GM19452 (cell line): ENCODE data around the gene SPSB1.

ENCODE experiments used
- ATAC-seq: cut with Tn5 transposase; IDR thresholded peaks from one replicate; pipeline ENCODE4 v1.9.1; 2021; ENCODE audit not compliant: unreplicated experiment

SPSB1 gene

GRCh38 chr1:9340864-9341263, 48.2 kb downstream of the SPSB1 start:
- ATAC-seq: no peak

- ATAC-seq: no peak
Measured at GRCh38 chr1:9341301-9341845, 48.7 kb downstream of the SPSB1 start.

- ATAC-seq: no peak
Measured at GRCh38 chr1:9343269-9343668, 50.6 kb downstream of the SPSB1 start.

- ATAC-seq: no peak
Measured at GRCh38 chr1:9344426-9345200, 51.9 kb downstream of the SPSB1 start.

GRCh38 chr1:9345471-9345870, 52.8 kb downstream of the SPSB1 start:
- no peak for ATAC-seq

GRCh38 chr1:9345922-9346321, 53.2 kb downstream of the SPSB1 start:
- no peak for ATAC-seq

GRCh38 chr1:9346566-9346965, 53.9 kb downstream of the SPSB1 start:
- ATAC-seq: no peak

GRCh38 chr1:9347095-9347850, 54.6 kb downstream of the SPSB1 start:
- ATAC-seq: no peak

DNA sequence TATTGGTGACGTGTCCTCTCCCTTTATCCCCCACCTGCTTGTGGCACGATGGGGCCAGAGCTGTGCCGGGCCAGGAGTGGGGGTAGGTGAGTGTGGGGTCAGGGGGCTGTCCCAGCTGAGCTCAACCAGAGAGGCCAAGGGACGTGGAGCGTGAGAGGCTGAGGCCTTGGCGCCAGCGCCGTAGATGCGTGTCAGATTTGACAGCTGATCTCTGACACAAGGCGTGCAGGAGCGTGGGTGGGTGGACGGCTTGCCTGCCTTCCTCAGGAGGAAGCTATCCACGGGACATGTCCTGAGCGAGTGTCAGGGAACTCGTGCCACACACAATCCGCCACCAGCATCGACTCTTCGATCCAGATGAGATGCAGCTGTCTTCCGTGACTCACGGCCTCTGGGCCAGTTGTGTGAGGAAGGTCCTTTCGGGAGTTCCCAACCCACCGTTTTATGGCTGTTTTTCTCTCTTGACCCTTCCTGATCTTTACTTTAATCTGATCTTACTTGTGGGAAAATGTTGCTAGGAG, 56.7 kb downstream of the SPSB1 start:
- no peak for ATAC-seq

- ATAC-seq: no peak
Measured at GRCh38 chr1:9350013-9350908, 57.6 kb downstream of the SPSB1 start.

DNA sequence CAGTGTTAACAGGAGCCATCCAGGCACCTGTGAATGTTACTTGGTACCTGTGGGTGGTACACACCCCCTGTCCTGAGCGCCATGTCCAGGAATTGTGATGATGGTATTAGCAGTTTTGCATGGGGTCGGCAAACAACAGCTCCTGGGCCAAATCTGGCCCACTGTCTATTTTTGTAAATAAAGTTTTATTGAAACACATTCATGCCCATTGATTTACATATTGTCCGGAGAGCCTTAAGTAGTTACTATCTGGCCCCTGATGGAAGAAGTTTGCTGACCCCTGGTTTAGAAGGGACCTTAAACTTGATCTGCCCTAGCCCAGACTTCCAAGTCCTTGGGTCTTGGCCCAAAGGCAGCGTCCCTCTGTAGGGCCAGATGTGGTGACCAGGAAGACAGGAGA, 58.3 kb downstream of the SPSB1 start:
- no peak for ATAC-seq

- ATAC-seq: no peak
Measured at GRCh38 chr1:9351654-9352271, 59.1 kb downstream of the SPSB1 start.

DNA sequence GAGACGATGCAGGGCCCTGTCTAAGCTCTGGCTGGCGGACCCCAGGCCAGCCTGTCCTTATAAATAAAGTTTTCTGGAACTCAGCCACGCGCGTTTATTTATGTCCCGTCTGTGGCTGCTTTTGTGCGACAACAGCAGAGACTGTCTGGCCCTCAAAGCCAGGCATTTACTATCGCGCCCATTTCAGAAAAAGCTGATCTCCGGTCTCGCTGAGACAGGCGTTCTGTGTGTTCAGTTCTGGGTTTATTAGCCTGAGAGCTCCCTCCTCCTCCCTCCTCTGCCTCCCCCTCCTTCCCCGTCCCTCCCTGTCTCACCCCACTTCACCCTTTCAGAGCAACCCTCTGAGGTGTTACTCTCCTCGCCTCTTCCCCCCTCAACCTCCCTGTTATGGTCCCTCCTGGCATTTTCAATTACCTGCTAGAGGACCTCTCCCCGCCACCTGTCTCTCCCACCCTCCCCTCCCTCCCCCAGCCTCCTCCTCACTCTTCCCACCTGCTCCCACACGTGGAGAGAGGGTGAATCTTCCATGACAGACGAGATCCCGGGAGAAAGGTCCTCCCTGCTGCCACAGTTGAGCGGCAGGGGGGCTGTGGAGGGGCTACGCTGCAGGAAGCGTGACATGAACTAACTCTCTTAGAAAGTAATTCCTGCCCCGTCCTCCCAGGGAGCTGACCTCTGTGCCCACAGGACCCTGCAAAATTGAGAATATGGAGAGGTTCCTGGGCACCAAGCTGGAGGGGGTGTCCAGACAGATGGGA, 59.9 kb downstream of the SPSB1 start:
- no peak for ATAC-seq

DNA sequence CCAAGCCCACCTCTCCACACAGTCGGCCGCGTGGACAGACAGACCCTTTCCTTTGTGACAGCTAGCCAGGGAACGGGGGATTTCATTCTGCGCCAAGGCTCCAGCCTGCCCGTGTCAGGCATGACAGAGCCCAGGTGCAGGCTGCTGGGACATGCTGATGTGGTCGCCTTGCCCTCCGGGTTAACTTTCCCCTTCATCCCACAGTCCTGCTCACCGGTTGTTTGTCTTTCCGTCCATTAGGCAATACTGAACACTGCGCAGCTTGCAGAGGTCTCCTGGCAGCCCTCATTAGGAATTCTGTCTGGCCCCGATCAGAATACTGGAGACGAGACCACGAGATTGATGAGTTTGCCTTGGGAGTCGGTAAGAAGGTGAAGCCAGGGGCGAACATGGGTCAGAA, 62.8 kb downstream of the SPSB1 start:
- ATAC-seq: no peak

DNA sequence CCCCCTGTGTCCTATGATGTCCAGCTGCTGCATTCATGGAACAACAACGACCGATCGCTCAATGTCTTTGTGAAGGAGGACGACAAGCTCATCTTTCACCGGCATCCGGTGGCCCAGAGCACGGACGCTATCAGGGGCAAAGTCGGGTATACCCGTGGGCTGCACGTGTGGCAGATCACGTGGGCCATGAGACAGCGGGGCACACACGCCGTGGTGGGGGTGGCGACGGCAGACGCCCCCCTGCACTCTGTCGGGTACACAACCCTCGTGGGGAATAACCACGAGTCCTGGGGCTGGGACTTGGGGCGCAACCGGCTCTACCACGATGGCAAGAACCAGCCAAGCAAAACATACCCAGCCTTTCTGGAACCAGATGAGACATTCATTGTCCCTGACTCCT, 63.3 kb downstream of the SPSB1 start:
- ATAC-seq: no peak

DNA sequence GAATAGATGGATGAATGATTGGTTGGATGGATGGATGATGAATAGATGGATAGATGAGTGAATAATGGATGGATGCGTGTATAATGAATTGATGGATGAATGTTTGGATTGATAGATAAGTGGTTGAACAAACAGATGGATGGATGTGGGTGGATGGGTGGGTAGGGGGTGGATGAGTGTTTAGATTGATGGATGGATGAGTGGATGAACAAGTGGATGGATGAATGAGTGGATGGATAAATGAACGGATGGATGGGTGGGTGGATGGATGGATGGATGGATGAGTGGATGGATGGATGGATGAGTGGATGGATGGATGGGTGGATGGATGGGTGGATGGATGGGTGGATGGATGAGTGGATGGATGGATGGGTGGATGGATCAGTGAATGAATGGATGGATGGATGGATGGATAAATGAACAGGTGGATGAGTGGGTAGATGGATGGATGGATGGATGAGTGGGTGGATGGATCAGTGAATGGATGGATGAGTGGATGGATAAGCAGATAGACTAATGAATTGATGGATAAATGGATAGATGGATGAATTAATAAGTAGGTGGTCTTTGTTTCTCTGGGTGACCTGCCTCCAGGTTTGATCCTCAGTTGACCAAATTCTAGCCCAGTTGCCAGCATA, 64.3 kb downstream of the SPSB1 start:
- ATAC-seq: no peak

DNA sequence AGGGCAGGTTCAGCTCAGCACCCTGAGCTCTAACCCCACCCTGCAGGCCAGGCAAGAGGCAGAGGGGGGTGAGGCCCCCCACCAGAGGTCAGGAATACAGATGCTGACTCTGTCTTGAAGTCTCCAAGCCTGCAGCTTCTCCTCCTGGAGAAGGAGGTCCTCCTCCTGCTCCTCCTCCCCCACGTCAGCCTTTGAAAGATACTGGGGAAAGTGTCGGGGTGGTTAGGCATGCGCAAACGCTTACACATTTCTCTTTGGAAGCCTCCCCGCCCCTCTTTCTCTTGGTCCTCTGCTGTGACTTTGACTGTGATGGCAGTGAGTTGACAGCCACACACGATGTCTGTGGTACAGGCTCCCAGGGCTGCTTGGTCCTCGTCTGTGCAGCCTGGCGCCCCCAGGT, 65.3 kb downstream of the SPSB1 start:
- ATAC-seq: no peak

- ATAC-seq: no peak
Measured at GRCh38 chr1:9360371-9361064, 67.8 kb downstream of the SPSB1 start.
